Right atrium auricular region (tissue), 2 donors: Measurements from ENCODE around the gene KCNH1. TPM values are rescaled to one million over a fixed set of nuclear protein-coding genes. Genes with fewer than 3 reads are reported as not detected.
A peak's percentile ranks its signal among the peaks of the same experiment; 100 is the strongest.

Experiments used
- DNase-seq: peaks from one replicate; pipeline ENCODE4 v3.0.0-alpha.2; 2019; ENCODE audit warnings: low spot score
- H3K27ac ChIP-seq, 2 donors: fragments of 200-600 bp; sonication (generic); 1 replicate in 1 of 2; 2 replicates in 1 of 2; pipeline ENCODE4 v1.5.1; 2016 to 2019
- H3K27me3 ChIP-seq, 2 donors: fragments of 200-600 bp; sonication (generic); one replicate each; pipeline versions ENCODE4 v1.5.1 to v1.6.0; 2017 to 2019
- H3K36me3 ChIP-seq: fragments of 200-600 bp; sonication (generic); one replicate; pipeline ENCODE4 v1.5.1; 2016
- H3K4me1 ChIP-seq, 2 donors: fragments of 200-600 bp; sonication (generic); one replicate each; pipeline versions ENCODE4 v1.5.1 to v1.6.0; 2017 to 2019
- H3K4me3 ChIP-seq, 2 donors: fragments of 200-600 bp; sonication (generic); 1 replicate in 1 of 2; 2 replicates in 1 of 2; pipeline ENCODE4 v1.5.1; 2017 to 2019; ENCODE audit warnings: mild to moderate bottlenecking in 1 of 2, moderate library complexity in 1 of 2
- H3K9me3 ChIP-seq, 2 donors: fragments of 200-600 bp; sonication (generic); one replicate each; pipeline ENCODE4 v1.5.1; 2019
- total RNA-seq, 2 donors: library from RNA; depleted of rRNA; stranded (reverse); fragments of >200 nt; gene quantifications; one replicate each; pipeline ENCODE4 v1.1.0, GENCODE V29; 2016
- TF ChIP-seq, protein P1 (sequence below), 2 donors: fragments of 200-600 bp; sonication (generic); IDR thresholded peaks; one replicate each; pipeline ENCODE4 v1.5.1; 2019; ENCODE audit warnings: antibody characterized with exemption in 2 of 2

The KCNH1 gene
- total RNA-seq, 2 donors from 2014 or later, result not detected

DNA sequence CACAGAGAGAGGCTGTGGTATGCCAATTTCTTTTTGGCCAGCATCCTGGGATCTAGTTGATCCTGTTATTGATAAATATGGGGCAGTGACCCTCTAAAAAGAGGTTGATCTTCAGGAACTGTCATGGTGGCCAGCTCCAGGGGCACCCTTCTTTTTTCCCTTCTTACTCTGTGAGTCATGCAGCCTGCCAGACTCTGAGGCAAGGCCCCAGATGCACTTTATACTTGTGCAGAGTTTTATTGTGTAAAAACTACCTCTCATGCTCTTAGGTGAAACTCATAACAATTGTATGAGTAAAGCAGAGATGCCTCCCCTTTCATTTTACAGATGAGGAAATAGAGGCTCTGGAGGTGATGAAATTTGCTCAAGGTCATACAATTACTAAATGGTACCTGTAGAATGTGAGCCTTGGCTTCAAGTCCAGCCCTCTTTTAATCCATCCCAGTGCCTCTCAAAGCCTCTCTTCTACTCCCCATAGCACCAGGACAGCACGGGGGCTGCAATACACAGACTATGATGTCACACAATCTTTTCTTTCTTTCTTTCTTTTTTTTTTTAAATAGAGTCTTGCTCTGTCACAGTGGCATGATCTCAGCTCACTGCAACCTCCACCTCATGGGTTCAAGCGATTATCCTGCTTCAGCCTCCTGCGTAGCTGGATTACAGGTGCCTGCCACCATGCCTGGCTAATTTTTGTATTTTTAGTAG, 387.8 kb downstream of the KCNH1 start:
- Histone ChIP-seq H3K4me3 (no peak overlapping the region), H3K9me3 (no peaks in the 10 kb centered on the region), H3K27ac (no peak overlapping the region), H3K27me3 (no peaks in the 10 kb centered on the region), H3K36me3 (no peaks in the 10 kb centered on the region), H3K4me1 (no peaks in the 10 kb centered on the region)
- TF ChIP-seq, protein P1, sequence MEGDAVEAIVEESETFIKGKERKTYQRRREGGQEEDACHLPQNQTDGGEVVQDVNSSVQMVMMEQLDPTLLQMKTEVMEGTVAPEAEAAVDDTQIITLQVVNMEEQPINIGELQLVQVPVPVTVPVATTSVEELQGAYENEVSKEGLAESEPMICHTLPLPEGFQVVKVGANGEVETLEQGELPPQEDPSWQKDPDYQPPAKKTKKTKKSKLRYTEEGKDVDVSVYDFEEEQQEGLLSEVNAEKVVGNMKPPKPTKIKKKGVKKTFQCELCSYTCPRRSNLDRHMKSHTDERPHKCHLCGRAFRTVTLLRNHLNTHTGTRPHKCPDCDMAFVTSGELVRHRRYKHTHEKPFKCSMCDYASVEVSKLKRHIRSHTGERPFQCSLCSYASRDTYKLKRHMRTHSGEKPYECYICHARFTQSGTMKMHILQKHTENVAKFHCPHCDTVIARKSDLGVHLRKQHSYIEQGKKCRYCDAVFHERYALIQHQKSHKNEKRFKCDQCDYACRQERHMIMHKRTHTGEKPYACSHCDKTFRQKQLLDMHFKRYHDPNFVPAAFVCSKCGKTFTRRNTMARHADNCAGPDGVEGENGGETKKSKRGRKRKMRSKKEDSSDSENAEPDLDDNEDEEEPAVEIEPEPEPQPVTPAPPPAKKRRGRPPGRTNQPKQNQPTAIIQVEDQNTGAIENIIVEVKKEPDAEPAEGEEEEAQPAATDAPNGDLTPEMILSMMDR (IDR thresholded peaks at IDR 0.05), result no peak
- no peak for DNase-seq

DNA sequence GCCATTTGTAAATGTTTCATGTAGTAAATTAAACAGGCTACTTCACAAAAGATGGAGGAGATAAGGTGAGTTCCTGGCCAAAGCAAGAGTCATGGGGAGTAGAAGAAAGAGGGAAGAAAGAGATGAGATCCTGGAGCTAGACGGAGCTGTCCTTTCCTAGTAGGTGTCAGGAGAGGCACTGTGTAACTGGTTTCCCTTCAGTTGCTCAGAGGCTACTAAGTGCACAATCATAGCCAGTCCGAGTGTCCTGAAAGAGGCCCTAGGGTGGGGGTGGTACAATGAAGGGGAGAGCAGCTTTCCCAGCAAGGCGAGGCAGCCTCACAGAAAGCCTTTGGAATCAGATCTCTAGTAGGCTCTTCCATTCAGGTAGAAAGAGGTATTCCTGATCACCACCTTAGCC, 390.9 kb downstream of the KCNH1 start:
- Histone ChIP-seq H3K9me3 (no peaks in the 10 kb centered on the region), H3K27ac (no peak overlapping the region), H3K4me3 (no peak overlapping the region), H3K27me3 (no peaks in the 10 kb centered on the region), H3K4me1 (no peaks in the 10 kb centered on the region), H3K36me3 (no peaks in the 10 kb centered on the region)
- TF ChIP-seq, protein P1 (IDR thresholded peaks at IDR 0.05), result no peak
- no peak for DNase-seq

GRCh38 chr1:210741564-210741963, 392.4 kb downstream of the KCNH1 start:
- DNase-seq, result peak; percentile 30
- no peak overlapping the region for H3K27ac ChIP-seq
- H3K4me1 ChIP-seq, result no peaks in the 10 kb centered on the region
- no peaks in the 10 kb centered on the region for H3K36me3 ChIP-seq
- H3K9me3 ChIP-seq, result no peaks in the 10 kb centered on the region
- TF ChIP-seq, protein P1 (IDR thresholded peaks at IDR 0.05), result no peak
- no peak overlapping the region for H3K4me3 ChIP-seq
- H3K27me3 ChIP-seq, result no peaks in the 10 kb centered on the region

DNA sequence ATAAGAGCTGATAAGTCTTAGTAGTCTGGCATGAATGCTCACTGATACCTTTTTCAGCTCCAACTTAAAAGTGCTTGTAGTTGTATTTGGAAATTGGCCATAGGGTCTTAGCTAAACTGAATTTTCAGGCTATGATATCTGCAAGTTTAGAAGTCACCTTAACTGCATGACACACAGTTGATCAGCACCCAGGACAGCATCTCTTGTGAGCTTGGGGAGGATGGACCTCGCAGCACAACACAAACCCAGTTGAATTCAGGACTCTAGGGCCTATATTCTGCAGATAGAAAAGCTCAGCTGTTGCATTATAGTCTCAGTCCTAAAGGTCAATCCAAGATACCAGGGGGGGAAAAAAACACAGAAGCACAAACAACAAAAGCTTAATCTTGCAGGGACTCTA, 394.3 kb downstream of the KCNH1 start:
- Histone ChIP-seq H3K4me1 (no peaks in the 10 kb centered on the region), H3K4me3 (no peak overlapping the region), H3K36me3 (no peaks in the 10 kb centered on the region), H3K27me3 (no peaks in the 10 kb centered on the region), H3K27ac (no peak overlapping the region), H3K9me3 (no peaks in the 10 kb centered on the region)
- TF ChIP-seq, protein P1 (IDR thresholded peaks at IDR 0.05), result no peak
- peak; percentile 1 for DNase-seq

DNA sequence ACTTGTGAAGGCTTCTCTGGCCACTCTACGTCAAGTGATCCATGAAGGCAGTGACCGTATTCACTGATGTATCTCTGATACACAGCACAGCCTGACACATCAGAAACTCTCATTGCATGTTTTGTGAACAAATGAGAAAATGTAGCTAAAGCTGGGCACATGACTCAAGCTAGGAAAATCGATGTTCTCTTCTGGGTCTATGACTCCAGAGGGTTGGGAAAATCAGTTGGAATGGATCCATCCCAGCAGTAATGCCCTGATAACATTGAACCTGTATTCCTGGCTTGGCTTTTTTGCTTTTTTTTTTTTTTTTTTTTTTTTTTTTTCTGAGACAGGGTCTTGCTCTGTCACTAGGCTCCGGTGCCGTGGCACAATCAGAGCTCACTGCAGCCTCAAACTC, 395.7 kb downstream of the KCNH1 start:
- TF ChIP-seq, protein P1 (IDR thresholded peaks at IDR 0.05), result no peak
- no peak for DNase-seq
- Histone ChIP-seq H3K4me3 (no peak overlapping the region), H3K4me1 (no peaks in the 10 kb centered on the region), H3K27ac (no peak overlapping the region), H3K36me3 (no peaks in the 10 kb centered on the region), H3K9me3 (no peaks in the 10 kb centered on the region), H3K27me3 (no peaks in the 10 kb centered on the region)

DNA sequence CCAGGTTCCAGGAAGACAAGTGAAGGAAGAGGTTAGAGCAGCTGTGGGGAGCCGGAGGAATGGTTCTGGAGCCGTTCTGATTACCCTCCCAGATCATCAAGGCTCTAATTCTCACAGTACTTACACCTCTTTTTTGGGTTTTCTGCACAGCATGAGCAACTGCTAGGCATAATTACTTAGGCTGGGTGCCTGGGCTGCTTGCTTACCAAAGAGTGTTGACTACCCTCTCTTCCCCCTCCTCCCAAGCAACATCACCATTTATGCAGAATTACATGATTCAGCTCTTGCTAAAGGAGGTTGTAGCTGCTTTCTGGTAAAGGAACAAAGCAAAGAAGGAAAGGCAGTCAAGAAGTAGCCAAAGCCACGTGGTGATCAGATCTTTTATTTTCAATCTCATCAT, 397.2 kb downstream of the KCNH1 start:
- Histone ChIP-seq H3K4me1 (no peaks in the 10 kb centered on the region), H3K36me3 (no peaks in the 10 kb centered on the region), H3K27me3 (no peaks in the 10 kb centered on the region), H3K9me3 (no peaks in the 10 kb centered on the region), H3K27ac (no peak overlapping the region), H3K4me3 (no peak overlapping the region)
- DNase-seq, result no peak
- TF ChIP-seq, protein P1 (IDR thresholded peaks at IDR 0.05), result no peak
